ENCODE measurements around the gene KCND2. TPM values are rescaled to one million over a fixed set of nuclear protein-coding genes. Genes with fewer than 3 reads are reported as not detected.
A peak's percentile ranks its signal among the peaks of the same experiment; 100 is the strongest.

KCND2 gene
- total RNA-seq, 1 donor from 2014 or later, result 2.9 TPM

GRCh38 chr7:120587243-120587642, 314.3 kb downstream of the KCND2 start:
- H3K27ac Mint-ChIP-seq, result no peak overlapping the region
- H3K4me3 Mint-ChIP-seq, result no peak overlapping the region
- Histone ChIP-seq H2AFZ (replicated peaks) (no peak overlapping the region), H3K4me3 (no peak overlapping the region), H3K9me3 (ENCODE audit: low read depth) (no peaks in the 10 kb centered on the region), H3K36me3 (no peaks in the 10 kb centered on the region), H3F3A (ENCODE audit: low read depth) (no peaks in the 10 kb centered on the region), H3K4me1 (peaks cover 6% of the 10 kb centered on the region), H3K27ac (no peak overlapping the region), H3K9ac (no peak overlapping the region), H4K20me1 (ENCODE audit: low read depth) (no peaks in the 10 kb centered on the region), H3K79me2 (ENCODE audit: low read depth) (no peaks in the 10 kb centered on the region), H3K27me3 (no peaks in the 10 kb centered on the region), H3K4me2 (no peak overlapping the region)
- H3K4me1 Mint-ChIP-seq, result peaks cover 13% of the 10 kb centered on the region
- no peaks in the 10 kb centered on the region for H3K9me3 Mint-ChIP-seq
- H3K27me3 Mint-ChIP-seq (ENCODE audit: insufficient read depth, low read depth), result no peaks in the 10 kb centered on the region
- TF ChIP-seq EZH2 (IDR thresholded peaks at IDR 0.05) (no peak), CTCF (IDR thresholded peaks at IDR 0.05) (no peak), EZH2phosphoT487 (IDR thresholded peaks at IDR 0.05) (no peak)
- H3K36me3 Mint-ChIP-seq, result no peaks in the 10 kb centered on the region
- DNase-seq (ENCODE audit: low spot score), result no peak

GRCh38 chr7:120588416-120588815, 315.4 kb downstream of the KCND2 start:
- Mint-ChIP-seq H3K4me1 (peaks cover 13% of the 10 kb centered on the region), H3K27ac (no peak overlapping the region), H3K36me3 (no peaks in the 10 kb centered on the region), H3K27me3 (ENCODE audit: insufficient read depth, low read depth) (no peaks in the 10 kb centered on the region), H3K9me3 (no peaks in the 10 kb centered on the region), H3K4me3 (no peak overlapping the region)
- no peaks in the 10 kb centered on the region for H3F3A ChIP-seq (ENCODE audit: low read depth)
- TF ChIP-seq EZH2phosphoT487 (IDR thresholded peaks at IDR 0.05) (no peak), EZH2 (IDR thresholded peaks at IDR 0.05) (no peak), CTCF (IDR thresholded peaks at IDR 0.05) (no peak)
- H3K27me3 ChIP-seq, result no peaks in the 10 kb centered on the region
- no peak overlapping the region for H3K4me3 ChIP-seq
- H3K9me3 ChIP-seq (ENCODE audit: low read depth), result no peaks in the 10 kb centered on the region
- no peak overlapping the region for H3K4me2 ChIP-seq
- H3K36me3 ChIP-seq, result no peaks in the 10 kb centered on the region
- no peak overlapping the region for H3K27ac ChIP-seq
- H2AFZ ChIP-seq (replicated peaks), result no peak overlapping the region
- H4K20me1 ChIP-seq (ENCODE audit: low read depth), result no peaks in the 10 kb centered on the region
- no peak overlapping the region for H3K9ac ChIP-seq
- H3K79me2 ChIP-seq (ENCODE audit: low read depth), result no peaks in the 10 kb centered on the region
- DNase-seq (ENCODE audit: low spot score), result peak; percentile 10
- peaks cover 6% of the 10 kb centered on the region for H3K4me1 ChIP-seq

- Histone ChIP-seq H3K9ac (no peak overlapping the region), H2AFZ (replicated peaks) (no peak overlapping the region), H3K4me1 (peaks cover 6% of the 10 kb centered on the region), H3K27me3 (no peaks in the 10 kb centered on the region), H3K9me3 (ENCODE audit: low read depth) (no peaks in the 10 kb centered on the region), H4K20me1 (ENCODE audit: low read depth) (no peaks in the 10 kb centered on the region), H3K4me3 (no peak overlapping the region), H3F3A (ENCODE audit: low read depth) (no peaks in the 10 kb centered on the region), H3K27ac (no peak overlapping the region), H3K36me3 (no peaks in the 10 kb centered on the region), H3K79me2 (ENCODE audit: low read depth) (no peaks in the 10 kb centered on the region), H3K4me2 (no peak overlapping the region)
- Mint-ChIP-seq H3K36me3 (no peaks in the 10 kb centered on the region), H3K9me3 (no peaks in the 10 kb centered on the region), H3K4me3 (no peak overlapping the region), H3K4me1 (peaks cover 13% of the 10 kb centered on the region), H3K27ac (no peak overlapping the region), H3K27me3 (ENCODE audit: insufficient read depth, low read depth) (no peaks in the 10 kb centered on the region)
- no peak for TF ChIP-seq CTCF (IDR thresholded peaks at IDR 0.05)
- TF ChIP-seq EZH2phosphoT487 (IDR thresholded peaks at IDR 0.05), result no peak
- no peak for DNase-seq (ENCODE audit: low spot score)
Measured at GRCh38 chr7:120588862-120589261, 315.9 kb downstream of the KCND2 start.
